Measurements from ENCODE around the gene RPS4Y2.

Gene RPS4Y2

GRCh38 chrY:20814794-20815193 is 58.9 kb downstream of the RPS4Y2 start:
- DNase-seq (ENCODE audit: insufficient read length, low spot score) (no peak), FAIRE-seq (no peak)
- TF ChIP-seq CTCF (IDR thresholded peaks at IDR 0.05; ENCODE audit: insufficient read depth, missing control alignments), result no peak

GRCh38 chrY:20817067-20817466 is 61.2 kb downstream of the RPS4Y2 start:
- DNase-seq (ENCODE audit: insufficient read length, low spot score) (no peak), FAIRE-seq (no peak)
- no peak for TF ChIP-seq CTCF (IDR thresholded peaks at IDR 0.05; ENCODE audit: insufficient read depth, missing control alignments)

Measured in D721Med (cell line).